ENCODE results near the gene ZNF324.

DNA sequence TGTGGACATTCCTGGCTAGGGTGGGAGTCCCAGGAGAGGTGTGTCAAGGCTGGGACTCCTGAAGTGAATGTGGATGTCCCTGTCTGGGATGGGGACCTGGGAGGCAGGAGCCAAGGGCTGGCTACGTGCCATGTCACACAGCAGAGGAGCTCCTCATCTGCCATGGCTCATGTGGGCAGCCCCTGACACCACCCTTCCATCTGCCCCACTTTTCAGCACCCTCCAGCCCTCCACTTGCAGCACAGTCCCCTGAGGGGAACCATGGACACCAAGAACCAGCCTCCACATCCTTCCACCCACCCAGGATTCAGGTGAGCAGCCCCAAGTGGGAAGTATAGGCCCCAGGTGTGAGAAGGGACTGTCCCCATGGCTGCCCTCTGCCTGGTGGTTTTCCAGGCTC lies 11.0 kb downstream of the ZNF324 start:
- TF ChIP-seq, protein P1, sequence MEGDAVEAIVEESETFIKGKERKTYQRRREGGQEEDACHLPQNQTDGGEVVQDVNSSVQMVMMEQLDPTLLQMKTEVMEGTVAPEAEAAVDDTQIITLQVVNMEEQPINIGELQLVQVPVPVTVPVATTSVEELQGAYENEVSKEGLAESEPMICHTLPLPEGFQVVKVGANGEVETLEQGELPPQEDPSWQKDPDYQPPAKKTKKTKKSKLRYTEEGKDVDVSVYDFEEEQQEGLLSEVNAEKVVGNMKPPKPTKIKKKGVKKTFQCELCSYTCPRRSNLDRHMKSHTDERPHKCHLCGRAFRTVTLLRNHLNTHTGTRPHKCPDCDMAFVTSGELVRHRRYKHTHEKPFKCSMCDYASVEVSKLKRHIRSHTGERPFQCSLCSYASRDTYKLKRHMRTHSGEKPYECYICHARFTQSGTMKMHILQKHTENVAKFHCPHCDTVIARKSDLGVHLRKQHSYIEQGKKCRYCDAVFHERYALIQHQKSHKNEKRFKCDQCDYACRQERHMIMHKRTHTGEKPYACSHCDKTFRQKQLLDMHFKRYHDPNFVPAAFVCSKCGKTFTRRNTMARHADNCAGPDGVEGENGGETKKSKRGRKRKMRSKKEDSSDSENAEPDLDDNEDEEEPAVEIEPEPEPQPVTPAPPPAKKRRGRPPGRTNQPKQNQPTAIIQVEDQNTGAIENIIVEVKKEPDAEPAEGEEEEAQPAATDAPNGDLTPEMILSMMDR (IDR thresholded peaks at IDR 0.05 in 8 of 11, conservative IDR thresholded peaks at IDR 0.05 in 3 of 11), result no peak
- TF ChIP-seq POLR2AphosphoS5 (IDR thresholded peaks at IDR 0.05), result no peak
